HG03457 (cell line): Measurements from ENCODE around the gene GFOD1.
"Not testable (repeated sequence)": the region's sequence is repeated elsewhere in the genome, so short reads cannot be mapped to it uniquely, and the experiment has no call there.

ENCODE experiments used
- ATAC-seq: cut with Tn5 transposase; IDR thresholded peaks from one replicate; pipeline ENCODE4 v1.9.1; 2021; ENCODE audit warnings: moderate number of reproducible peaks; ENCODE audit not compliant: unreplicated experiment

Gene GFOD1

DNA sequence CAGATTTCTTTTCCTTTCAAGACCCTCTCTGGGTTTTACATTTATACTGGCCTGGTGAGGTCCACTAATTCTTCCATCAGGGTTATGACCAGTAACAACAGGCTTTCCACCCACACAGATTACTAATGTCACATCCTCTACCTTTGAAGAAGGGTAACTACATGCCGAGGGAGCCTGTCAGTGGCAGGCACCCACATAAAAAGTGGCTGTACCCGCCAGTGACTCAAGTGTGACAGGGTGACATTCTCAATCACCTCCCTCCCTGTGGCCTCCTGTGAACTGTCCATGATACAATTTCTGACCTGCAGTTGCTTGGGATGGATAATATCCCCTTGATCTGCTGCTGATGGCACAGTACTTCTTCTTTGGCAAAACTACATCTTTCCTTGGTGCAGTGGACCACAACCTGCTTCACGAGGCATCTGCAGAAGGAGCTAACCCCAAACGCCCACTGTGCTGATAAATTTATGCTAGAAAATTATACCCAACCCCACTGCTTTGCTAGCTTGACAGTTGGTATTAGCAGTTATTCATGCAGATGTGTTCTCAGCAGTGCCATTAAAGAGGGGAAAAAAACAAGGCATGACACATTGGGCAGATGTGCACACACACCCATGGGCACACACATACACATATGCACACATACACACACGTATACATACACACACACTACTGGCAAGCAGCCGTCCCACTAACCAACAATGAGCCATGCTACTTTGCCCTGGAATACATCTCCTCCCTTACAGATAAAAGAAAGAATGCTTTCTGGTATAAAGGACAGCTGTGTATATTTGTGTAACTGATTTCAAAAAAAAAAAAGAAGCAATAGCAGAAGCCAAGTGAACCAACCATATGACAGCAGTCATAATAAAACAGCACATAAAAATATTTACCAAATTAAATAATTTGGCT lies 20.8 kb downstream of the GFOD1 start:
- no peak for ATAC-seq

DNA sequence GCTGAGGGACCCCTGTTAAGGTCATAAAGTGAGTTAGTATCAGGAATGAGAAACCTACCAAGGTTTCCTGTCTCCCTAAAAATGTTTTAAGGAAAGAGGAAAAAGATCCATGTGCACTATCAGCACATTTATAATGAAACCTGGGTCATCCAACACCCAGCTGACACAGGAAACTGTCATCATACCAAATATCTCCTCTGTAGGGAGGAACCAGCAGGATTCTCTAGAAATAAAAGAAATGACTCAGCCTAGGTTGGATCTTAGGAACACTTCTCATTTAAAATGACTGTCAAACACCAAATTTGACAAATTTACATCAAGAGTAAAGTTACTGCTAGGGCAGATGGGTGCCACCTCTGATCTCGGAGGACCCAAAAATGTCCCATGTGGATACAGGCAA lies 21.7 kb downstream of the GFOD1 start:
- ATAC-seq = no peak

DNA sequence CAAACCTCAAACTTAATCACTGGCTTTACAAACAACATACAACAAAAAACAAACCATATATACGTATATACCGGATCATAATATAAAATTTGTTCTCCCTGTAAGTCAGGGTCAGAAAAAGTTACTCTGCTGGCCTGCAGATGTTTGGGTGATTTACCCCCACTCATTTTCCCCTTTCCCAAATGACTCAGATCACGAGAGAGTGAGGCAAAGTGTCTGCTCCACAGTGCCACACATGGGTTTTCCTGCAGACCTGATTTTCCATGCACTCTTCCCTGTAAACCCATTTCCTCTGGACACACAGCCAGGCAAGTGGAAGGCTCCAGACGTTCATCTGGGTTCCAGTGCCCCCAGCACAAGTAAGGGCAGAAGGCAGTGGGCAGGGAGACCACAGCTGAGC lies 23.5 kb downstream of the GFOD1 start:
- ATAC-seq = no peak

DNA sequence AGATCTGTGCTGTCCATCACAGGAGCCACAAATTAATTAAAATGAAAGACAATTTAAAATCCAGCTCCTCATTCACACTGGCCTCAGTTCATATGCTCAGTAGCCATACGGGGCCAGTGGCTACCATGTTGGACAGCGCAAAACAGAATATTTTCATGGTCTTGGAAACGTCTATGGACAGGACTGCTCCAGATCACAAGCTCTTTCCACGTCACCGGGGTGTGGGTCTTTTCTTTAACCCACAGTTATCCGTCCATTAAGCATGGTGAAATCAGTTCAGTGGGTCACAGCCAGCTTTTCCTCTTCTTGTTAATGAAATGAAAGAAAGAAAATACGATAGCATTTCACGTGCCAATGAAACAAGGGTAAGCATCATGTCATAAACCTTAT lies 24.1 kb downstream of the GFOD1 start:
- no peak for ATAC-seq

DNA sequence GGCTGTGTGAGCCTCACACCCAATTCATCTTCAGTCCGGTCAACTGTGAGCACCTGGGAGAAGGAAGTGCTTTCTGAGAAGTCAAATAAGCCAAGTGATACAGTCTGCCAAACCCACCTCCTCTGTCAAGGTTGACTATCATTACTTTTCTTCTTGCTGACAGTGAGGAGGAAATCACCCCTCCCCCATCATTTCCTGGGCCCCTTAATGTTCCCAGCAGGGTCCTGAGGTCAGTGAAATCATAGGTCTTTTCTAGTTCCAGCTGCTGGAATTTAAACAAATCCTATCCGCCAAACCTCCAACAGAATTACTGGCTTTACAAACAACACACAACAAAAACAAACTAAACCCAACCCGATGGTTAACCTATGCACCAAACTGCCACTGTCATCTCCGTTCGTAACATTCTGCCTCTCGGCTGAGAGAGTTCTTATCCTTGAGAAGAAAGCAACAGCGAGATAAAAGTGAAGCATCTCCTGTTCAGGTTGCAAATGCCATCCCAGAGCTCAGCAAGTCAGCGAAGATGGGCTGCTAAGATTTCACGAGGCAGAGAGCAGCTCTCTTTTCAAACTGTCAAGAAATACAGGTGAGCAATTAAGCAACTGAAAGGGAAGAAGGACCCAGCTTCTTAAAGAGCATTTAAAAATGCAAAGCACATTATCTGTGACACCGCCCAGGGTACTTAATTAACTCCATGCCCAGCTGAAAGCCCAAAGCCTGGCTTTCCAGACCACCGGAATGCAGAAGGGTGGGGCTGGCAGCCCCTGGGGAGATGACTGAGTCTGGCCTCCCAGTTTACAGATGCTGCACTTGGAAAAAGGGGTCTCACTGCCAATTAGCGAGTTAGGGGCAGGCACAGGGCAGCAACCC lies 24.7 kb downstream of the GFOD1 start:
- ATAC-seq = no peak

DNA sequence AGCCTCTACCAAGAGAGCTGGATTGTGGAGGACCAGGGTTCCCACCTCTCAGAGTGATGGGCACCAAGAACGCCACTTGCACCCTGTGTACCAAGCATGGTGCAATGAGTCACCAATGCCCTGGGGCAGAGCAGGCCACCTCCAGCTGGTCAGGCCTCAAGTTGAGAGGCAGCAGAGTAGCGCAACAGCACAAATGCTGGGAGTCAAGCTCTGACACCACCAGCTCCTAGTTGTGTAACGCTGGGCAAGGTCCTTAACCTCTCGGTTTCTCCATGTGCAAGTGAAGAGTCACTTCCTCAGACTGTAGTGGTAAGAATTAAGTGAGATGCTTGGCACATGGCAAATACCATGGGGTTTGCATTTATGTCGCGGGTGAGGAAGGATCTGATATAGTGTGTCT lies 25.6 kb downstream of the GFOD1 start:
- ATAC-seq = no peak

DNA sequence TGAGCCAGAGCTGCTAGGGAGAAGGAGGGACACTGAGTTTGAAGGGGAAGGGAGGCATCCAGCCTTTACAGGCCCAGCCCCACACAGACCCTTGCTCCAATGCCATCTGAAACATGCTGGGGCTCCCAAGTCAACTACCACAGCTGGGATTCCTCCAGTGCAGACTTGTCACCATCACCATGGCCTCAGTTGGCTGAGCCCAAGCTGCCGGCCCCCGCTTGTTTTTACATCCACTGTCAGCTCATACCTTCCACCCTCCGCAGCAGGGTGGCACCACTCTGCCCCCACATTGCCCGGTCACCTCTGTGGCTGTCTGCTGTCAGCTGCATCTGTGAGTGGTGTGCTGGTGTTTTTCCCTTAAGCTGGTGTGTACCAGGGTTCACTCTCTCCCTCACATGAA lies 26.1 kb downstream of the GFOD1 start:
- ATAC-seq = no peak

DNA sequence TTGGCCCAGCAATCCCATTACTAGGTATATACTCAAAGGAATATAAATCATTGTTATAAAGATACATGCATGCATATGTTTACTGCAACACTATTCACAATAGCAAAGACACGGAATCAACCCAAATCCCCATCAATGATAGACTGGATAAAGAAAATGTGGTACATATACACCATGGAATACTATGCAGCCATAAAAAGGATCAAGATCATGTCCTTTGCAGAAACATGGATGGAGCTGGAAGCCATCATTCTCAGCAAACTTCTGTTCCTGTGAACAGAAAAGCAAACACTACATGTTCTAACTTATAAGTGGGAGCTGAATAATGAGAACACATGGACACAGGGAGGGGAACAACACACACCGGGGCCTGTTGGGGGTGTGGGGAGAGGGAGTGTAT lies 27.1 kb downstream of the GFOD1 start:
- ATAC-seq = not testable (repeated sequence)

DNA sequence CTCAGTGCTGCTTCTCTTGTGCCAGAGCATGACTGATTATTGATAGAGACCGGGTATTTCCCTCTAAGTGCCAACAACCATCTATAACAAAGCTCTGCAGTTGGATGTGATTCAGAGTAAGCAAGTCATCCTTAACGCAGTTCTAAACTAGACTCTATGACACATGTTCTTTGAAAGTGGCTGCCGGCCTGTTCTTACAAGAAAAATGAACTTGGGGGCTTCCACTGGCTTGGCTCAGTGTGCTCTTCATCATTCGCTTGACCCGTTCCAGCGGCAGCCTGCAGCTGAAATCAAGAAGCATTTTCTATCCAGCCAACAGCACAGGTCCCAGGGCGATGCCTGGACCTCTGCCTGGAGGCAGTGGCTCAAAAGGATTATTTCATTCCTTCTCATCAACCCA lies 29.8 kb downstream of the GFOD1 start:
- no peak for ATAC-seq

DNA sequence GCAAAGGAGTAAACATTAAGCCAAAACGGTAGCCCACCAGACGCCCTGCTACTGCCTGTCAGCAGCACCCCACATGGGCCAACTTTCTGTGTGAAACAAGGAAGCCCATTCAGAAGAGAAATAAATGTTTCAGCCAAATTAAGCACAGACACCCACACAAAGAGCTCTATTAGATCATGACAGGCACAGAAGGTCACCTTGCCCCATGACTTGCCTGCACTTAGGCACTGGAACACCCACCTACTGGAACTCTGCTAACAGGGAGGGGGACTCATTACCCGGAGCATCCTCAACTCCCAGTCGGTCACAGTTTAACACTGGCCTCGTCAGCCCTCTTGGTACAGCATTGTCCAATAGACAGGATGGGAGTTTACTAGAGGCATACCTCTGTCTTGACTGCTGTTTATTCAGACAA lies 31.8 kb downstream of the GFOD1 start:
- no peak for ATAC-seq

DNA sequence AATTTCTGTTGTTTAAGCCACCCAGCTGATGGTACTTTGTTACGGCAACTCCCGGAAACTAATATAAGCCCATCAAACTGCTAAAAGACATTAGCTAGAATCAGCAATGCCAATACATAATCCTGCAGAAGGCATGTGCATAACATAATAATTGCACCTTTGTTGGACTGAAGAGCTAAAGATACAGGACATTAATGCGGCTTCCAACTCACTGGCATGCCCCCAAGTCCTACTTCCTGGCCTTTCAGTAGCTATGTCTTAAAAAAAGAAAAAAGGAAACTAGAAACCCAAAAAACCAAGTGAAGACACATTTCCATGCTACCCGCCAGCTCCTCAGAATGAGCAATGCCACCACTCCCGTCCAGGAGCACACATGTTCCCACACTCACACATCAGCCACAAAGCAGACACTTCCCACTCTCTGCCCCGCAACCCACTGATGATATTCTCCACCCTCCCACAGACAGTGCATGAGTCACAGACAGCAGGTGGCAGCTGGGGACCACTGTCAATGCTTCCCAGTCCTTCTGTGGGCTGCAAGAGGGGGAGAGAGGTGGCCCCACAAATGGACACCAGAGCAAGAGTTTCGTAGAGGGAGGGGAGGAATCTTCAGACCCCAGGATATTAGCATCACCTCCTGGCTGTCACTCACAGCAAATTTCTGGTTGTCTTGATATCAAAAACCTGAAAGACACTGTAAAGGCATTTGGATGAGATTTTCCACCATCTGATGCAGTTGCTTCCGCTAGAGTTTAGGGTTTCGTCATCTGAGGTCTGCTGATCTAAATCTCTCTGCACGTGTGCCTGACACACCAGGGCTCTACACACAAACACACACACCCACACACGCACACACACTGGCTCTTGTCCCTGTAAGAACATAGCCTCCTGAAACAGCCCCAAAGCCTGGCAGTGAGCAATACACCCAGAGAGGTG lies 32.8 kb downstream of the GFOD1 start:
- no peak for ATAC-seq

DNA sequence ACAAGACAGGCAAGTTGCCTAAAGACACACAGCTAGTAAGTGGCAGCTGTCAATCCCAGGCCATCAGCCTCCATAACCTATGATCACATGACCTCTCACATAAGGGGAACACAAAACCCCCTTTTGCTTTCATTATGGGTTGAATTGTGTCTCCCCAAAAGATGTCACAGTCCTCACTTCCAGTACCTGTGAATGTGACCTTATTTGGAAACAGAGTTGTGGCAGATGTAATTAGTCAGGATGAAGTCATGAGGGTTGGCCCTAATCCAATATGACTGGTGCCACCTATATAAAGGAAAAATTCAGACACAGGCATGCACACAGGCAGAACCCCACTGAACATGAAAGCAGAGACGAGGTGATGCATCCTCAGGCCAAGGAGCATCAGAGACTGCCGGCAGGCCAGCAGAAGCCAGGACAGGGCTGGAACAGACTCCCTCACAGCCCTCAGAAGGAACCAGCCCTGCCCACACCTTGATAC lies 33.6 kb downstream of the GFOD1 start:
- ATAC-seq = no peak

DNA sequence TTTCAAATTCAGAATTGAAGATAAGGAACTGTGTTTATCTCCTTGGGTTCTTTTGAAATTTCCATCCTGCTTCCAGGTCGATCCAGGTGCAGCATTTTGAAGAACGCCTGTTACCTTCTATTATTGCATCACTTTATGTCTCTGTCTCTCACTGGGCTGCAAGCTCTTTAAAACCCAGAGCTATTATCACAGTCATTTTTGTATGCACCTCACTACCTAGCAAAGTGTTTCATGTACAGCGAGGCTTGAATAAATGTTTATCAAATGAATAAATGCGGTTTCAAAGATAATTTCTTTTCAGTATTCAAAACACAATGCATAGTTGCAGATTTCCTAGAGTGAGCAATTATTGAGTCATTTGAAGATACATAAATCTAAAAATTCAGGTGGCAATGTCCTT lies 34.2 kb downstream of the GFOD1 start:
- ATAC-seq = no peak

DNA sequence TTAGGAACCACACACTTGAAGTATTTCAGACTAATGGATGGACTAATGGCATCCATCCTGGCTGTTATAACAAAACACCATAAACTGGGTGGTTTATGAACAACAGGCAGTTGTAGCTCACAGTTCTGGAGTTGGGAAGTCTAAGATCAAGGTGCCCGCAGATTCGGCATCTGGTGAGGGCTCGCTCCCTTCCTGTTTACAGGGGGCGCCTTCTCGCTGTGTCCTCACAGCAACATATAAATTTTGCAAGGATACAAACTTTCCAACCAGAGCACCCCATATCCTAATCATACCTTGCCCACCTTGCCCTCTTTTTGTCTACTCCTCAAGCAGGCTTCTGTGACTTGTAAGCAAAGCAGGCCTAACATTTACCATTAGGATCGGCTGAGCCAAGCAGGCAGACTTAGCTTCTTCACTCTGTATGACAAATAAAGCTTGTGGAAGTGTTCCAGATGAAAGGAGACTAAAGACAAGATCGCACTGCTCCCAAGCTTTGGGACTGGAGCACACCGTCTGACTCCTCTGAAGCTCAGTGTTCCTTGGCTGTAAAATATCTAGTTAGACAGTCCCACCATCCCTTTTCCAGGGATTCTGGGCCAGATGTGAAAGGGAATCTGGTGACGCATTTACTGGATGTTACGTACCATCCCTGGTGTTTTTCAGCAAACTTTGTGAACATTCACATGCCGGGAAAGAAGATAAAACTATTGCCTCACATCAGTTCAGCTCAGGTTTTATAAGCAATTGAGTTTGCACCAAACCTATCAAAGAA lies 34.9 kb downstream of the GFOD1 start:
- ATAC-seq = no peak

DNA sequence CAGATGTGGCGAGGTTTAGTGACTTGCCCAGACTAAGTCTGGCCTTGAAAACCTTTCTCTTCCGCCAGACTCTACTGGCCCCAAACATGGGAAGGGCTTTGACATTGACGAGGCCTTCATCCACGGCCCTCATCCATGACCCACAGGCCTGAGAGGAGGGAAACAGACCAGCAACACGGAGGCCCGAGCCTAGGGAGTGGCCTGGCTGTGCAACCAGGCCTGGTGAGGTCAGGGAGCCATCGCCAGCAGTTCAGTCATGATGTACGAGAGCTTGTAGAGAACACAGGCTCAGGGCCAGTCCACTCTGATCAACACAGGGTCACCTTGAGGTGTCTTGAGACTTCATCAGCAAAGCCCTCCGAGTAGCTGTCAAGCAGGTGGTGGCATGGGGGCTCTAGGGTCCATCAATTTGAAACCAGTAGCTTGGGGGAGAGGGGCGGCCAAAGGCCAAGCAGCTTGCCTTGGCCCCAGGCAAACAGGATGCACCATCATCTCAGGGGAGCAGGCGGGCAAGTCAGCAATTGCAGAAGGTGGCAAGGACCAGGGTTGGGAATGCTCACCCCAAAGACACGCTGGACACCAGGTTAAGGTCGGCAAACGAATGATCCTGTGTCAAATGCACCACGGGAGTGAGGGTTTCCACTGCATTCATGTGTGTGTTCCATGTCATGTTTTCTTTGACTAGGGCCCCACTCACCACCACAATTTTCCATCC lies 36.1 kb downstream of the GFOD1 start:
- no peak for ATAC-seq

DNA sequence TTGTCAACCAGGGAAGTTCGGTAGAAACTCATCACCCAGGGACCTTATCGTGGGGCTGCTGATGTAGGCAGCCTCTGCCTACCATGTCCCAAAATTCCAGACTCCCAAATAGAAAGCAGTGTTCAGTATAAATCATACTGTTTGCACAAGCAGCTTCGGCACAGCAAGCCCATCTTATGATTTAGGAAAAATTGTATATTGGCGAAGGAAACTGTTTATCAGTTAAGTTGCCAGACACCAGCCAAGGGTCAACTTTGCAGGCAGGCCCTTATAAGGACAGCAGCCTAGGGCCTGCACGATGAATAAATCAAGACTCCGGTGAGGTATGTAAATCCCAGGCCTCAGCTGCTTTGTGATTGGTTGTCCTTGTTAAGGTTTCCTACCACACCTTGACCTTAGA lies 36.8 kb downstream of the GFOD1 start:
- no peak for ATAC-seq

DNA sequence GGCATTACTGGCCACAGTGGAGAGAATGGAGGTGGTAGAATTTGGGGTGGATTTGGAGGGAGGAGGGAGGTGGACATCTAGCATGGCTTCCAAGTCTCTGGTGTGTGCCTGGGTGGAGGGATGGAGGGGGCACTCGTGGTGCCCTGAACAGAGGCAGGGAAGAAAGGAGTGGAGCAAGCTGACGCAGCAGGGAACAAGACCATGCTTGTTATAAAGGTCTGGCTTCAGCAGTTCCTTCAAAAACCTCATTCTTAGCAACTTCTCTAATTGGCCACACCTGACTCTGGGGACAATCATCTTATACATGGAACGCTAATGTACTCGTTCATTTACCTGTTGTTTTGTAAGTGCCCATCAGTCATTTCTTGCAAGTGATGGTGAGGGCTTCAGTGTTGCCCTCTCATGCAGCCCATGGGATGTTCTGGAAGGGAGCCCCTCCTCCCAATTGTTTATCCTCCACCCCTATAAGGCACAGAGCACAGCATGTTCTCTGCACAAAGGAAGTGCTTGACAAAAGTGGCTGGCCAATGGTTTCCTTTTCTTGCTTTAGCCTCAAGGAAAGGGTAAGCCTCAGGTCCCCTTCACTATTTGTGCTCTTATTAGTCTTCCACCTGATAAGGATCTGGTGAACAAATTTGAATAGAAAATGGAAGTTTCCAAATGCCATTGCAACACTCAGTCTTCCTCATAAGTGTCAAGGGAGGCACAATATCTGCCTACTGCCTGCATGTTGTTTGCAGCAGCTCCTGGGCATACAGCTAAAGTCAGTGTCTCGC lies 39.3 kb downstream of the GFOD1 start:
- ATAC-seq = no peak

DNA sequence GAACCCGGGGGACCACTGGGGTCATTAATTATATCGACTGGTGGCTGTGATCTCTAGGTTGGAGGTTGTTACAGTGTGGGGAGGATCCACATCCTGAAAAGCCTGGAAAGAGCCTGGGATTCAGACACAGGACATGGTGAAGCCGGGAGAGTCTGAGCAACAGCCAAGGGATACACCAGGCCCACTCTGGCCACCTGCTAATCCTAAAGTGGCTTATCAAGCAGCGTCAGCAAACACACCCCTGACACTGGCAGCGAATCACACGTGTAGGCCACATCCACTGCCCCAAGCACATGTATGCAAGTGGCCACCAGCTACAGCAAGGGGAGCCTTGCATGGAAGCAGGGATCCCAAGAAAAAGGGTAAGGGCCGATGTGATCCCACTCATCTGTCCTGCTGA lies 41.0 kb downstream of the GFOD1 start:
- ATAC-seq = no peak

DNA sequence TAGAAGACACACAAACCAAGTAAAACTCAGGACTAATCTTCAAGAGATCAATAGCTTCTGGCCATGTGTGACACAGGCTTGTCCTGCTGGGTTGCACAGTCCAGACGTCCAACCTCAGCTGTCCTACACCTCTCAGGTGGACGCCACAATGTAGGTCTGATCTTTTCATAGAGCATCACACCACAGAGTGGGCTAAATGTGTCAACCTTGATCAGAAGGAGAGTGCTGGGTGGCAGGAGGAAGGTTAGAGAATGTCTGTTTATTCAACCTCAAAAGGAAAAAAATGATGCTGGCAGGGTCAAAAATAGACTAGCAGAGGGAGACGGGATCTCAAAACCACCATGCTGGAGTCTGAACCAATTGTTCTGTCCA lies 41.7 kb downstream of the GFOD1 start:
- ATAC-seq = no peak
